PC-3 (cell line): Measurements from ENCODE around the gene MAP2. TPM values are rescaled to one million over a fixed set of nuclear protein-coding genes. Genes with fewer than 3 reads are reported as not detected.

ENCODE experiments used
- ATAC-seq: fragments of 200-7000 bp; cut with Tn5 transposase; 2 replicates; pipeline ENCODE4 v1.9.1; 2020; ENCODE audit warnings: mild to moderate bottlenecking, moderate library complexity
- BruUV-seq: library from RNA; stranded (reverse); fragments of 400-500 nt; replicated peaks from 2 replicates; lab custom pipeline; 2021; lab: Mats Ljungman, UMichigan
- CTCF ChIA-PET: fragments of 300-600 bp; sonication (Branson Sonifier 250); formaldehyde crosslinking; loops from one replicate; lab custom pipeline; 2022; ENCODE audit warnings: antibody characterized with exemption; lab: Charles Lee
- POLR2A ChIA-PET: fragments of 300-600 bp; sonication (Branson Sonifier 250); formaldehyde crosslinking; loops from one replicate; lab custom pipeline; 2022; ENCODE audit warnings: antibody characterized with exemption; ENCODE audit not compliant: unreplicated experiment; lab: Charles Lee
- DNase-seq: peaks from one replicate; pipeline ENCODE4 v3.0.0-alpha.2; 2015
- H2AFZ ChIP-seq: fragments of 300-600 bp; sonication (generic); 2 replicates; pipeline ENCODE4 v1.6.0; 2016; ENCODE audit warnings: antibody characterized with exemption, low read length
- H3F3A ChIP-seq: fragments of 300-600 bp; sonication (generic); one replicate; pipeline ENCODE4 v1.6.0; 2017; ENCODE audit warnings: antibody characterized with exemption, low read length, control low read depth, mild to moderate bottlenecking; ENCODE audit not compliant: unreplicated experiment
- H3K27ac ChIP-seq: fragments of 300-600 bp; sonication (generic); 2 replicates; pipeline ENCODE4 v1.5.1; 2016; ENCODE audit warnings: mild to moderate bottlenecking, low read length
- H3K27me3 ChIP-seq: fragments of 300-600 bp; sonication (generic); 2 replicates; pipeline ENCODE4 v1.6.1; 2016; ENCODE audit warnings: low read length, mixed read lengths
- H3K36me3 ChIP-seq: fragments of 300-600 bp; sonication (generic); 2 replicates; pipeline ENCODE4 v1.6.1; 2016; ENCODE audit warnings: low read depth, mixed run types, low read length, mixed read lengths
- H3K4me1 ChIP-seq: fragments of 300-600 bp; sonication (generic); 2 replicates; pipeline ENCODE4 v1.5.1; 2016; ENCODE audit warnings: low read length; ENCODE audit not compliant: insufficient read depth
- H3K4me2 ChIP-seq: fragments of 300-600 bp; sonication (generic); 2 replicates; pipeline ENCODE4 v1.6.0; 2016; ENCODE audit warnings: low read length
- H3K4me3 ChIP-seq: fragments of 300-600 bp; sonication (generic); 2 replicates; pipeline ENCODE4 v1.5.1; 2016; ENCODE audit warnings: mild to moderate bottlenecking, low read length, mixed read lengths
- H3K79me2 ChIP-seq: fragments of 300-600 bp; sonication (generic); 2 replicates; pipeline ENCODE4 v1.6.1; 2017; ENCODE audit warnings: low read length, mixed read lengths
- H3K9ac ChIP-seq: fragments of 300-600 bp; sonication (generic); 2 replicates; pipeline ENCODE4 v1.6.0; 2016; ENCODE audit warnings: mild to moderate bottlenecking, low read length
- H3K9me2 ChIP-seq: fragments of 300-600 bp; sonication (generic); replicated peaks from 2 replicates; pipeline ENCODE4 v1.6.1; 2016; ENCODE audit warnings: mixed run types, low read length, mixed read lengths
- H3K9me3 ChIP-seq: fragments of 300-600 bp; sonication (generic); 2 replicates; pipeline ENCODE4 v1.6.1; 2016; ENCODE audit warnings: low read length, mixed read lengths
- H4K20me1 ChIP-seq: fragments of 300-600 bp; sonication (generic); 2 replicates; pipeline ENCODE4 v1.6.1; 2016; ENCODE audit warnings: low read length, mixed read lengths
- EZH2 ChIP-seq: fragments of 300-600 bp; sonication (generic); IDR thresholded peaks from one replicate; pipeline ENCODE4 v1.6.1; 2017; ENCODE audit warnings: antibody characterized with exemption, mild to moderate bottlenecking, low read length; ENCODE audit not compliant: unreplicated experiment
- EZH2phosphoT487 ChIP-seq: fragments of 300-600 bp; sonication (generic); IDR thresholded peaks from 2 replicates; pipeline ENCODE4 v1.6.1; 2018; ENCODE audit warnings: mild to moderate bottlenecking, antibody characterized with exemption, low read length, borderline replicate concordance
- intact Hi-C: fragments of 100-400 bp; cut with micrococcal nuclease; formaldehyde crosslinking; loops from 2 replicates; pipeline ENCODE4 v1.9.0; 2023
- total RNA-seq: library from RNA; depleted of rRNA; stranded (reverse); fragments of >200 nt; gene quantifications from 2 replicates; pipeline ENCODE4 v1.2.3, GENCODE V29; 2014
- TF ChIP-seq, protein P1 (sequence below): fragments of 300-600 bp; sonication (generic); conservative IDR thresholded peaks from 2 replicates; pipeline ENCODE4 v1.5.1; 2017; ENCODE audit warnings: antibody characterized with exemption, low read depth, mild to moderate bottlenecking, low read length

The MAP2 gene
- total RNA-seq, 1 experiment from 2014 or later = 2.1 TPM

DNA sequence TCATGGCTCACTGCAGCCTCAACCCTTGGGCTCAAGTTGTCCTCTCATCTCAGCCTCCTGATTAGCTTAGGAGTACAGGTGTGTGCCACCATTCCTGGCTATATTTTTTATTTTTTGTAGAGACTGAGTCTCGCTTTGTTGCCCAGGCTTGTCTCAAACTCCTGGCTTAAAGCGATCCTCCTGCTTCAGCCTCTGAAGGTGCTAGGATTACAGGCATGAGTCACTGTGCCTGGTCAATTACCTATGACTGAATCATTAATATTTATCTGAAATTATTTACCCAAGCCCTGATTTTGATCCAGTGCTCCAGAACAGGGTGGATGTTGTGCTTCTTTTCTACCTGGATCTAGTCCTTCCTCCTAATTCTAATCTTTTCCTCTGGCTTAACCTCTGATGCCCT is 87.8 kb downstream of the MAP2 start:
- Histone ChIP-seq H3K9ac (no peak overlapping the region), H3K27ac (no peak overlapping the region), H3K36me3 (no peaks in the 10 kb centered on the region), H3K4me2 (no peak overlapping the region), H3K9me3 (no peaks in the 10 kb centered on the region), H3K4me1 (peaks cover 6% of the 10 kb centered on the region; the same call in 1 of the 2 replicates), H3F3A (no peaks in the 10 kb centered on the region), H3K9me2 (no peaks in the 10 kb centered on the region), H3K27me3 (no peaks in the 10 kb centered on the region), H2AFZ (no peak overlapping the region), H3K4me3 (no peak overlapping the region), H3K79me2 (no peaks in the 10 kb centered on the region), H4K20me1 (no peaks in the 10 kb centered on the region)
- ChIA-PET CTCF (no interaction called here), POLR2A (no interaction called here)
- TF ChIP-seq EZH2 (no peak), EZH2phosphoT487 (no peak)
- TF ChIP-seq, protein P1, sequence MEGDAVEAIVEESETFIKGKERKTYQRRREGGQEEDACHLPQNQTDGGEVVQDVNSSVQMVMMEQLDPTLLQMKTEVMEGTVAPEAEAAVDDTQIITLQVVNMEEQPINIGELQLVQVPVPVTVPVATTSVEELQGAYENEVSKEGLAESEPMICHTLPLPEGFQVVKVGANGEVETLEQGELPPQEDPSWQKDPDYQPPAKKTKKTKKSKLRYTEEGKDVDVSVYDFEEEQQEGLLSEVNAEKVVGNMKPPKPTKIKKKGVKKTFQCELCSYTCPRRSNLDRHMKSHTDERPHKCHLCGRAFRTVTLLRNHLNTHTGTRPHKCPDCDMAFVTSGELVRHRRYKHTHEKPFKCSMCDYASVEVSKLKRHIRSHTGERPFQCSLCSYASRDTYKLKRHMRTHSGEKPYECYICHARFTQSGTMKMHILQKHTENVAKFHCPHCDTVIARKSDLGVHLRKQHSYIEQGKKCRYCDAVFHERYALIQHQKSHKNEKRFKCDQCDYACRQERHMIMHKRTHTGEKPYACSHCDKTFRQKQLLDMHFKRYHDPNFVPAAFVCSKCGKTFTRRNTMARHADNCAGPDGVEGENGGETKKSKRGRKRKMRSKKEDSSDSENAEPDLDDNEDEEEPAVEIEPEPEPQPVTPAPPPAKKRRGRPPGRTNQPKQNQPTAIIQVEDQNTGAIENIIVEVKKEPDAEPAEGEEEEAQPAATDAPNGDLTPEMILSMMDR = no peak
- ATAC-seq (no peak; the same call in 1 of the 2 replicates), DNase-seq (peak; percentile 28)
- BruUV-seq = no TSS peak
- intact Hi-C loops = no loop called here

DNA sequence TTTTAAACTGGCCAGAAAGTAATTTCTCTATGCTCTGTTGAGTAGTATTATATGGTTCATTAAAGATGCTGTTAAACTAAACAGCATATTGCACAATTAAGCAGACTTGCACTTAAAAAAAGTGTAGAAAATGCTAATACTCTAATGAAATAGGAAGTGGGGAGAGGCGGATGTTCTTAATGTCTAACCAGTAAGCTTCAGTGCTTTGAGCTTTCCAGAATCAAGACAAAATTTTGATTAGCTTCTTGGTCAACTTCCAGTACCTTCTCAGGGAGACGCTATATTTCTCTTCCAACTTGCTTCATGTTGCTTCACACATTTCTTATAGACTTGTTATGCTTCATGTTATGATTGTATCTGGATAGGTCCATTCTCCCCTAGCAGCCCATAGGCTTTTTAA is 89.1 kb downstream of the MAP2 start:
- Histone ChIP-seq H3K4me3 (no peak overlapping the region), H3K9ac (no peak overlapping the region), H3K9me3 (no peaks in the 10 kb centered on the region), H3K27ac (no peak overlapping the region), H3K27me3 (no peaks in the 10 kb centered on the region), H2AFZ (no peak overlapping the region), H3F3A (no peaks in the 10 kb centered on the region), H3K4me1 (peaks cover 6% of the 10 kb centered on the region; the same call in 1 of the 2 replicates), H3K79me2 (no peaks in the 10 kb centered on the region), H3K36me3 (no peaks in the 10 kb centered on the region), H4K20me1 (no peaks in the 10 kb centered on the region), H3K4me2 (no peak overlapping the region), H3K9me2 (0 out of 2 replicates have a peak, but pooled peaks cover 3% of the 10 kb centered on the region)
- DNase-seq (no peak), ATAC-seq (no peak)
- ChIA-PET CTCF (no interaction called here), POLR2A (no interaction called here)
- no peak for TF ChIP-seq EZH2
- TF ChIP-seq, protein P1 = no peak
- no peak for TF ChIP-seq EZH2phosphoT487
- BruUV-seq = no TSS peak
- intact Hi-C loops = no loop called here

DNA sequence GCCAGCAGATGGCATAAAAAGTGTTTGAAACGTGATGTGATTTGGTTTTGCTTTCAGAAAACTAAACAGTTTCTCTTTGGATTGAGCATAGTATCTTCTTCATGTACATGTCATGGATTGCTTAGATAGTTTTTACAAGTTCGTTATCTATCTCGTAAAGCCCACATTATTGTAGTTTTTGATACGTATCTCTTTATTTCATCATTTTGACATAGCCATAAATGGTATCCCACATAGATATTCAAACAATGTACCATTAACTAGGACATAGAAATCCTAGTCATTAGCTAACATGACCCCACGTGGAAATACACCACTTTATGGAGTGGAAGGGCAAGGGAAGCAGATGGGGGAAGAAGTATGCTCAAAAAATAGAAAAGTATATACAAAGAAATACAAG is 93.6 kb downstream of the MAP2 start:
- H3K79me2 ChIP-seq = no peaks in the 10 kb centered on the region
- no peaks in the 10 kb centered on the region for H3F3A ChIP-seq
- ChIA-PET CTCF (no interaction called here), POLR2A (no interaction called here)
- no TSS peak for BruUV-seq
- no peaks in the 10 kb centered on the region for H3K27me3 ChIP-seq
- no peaks in the 10 kb centered on the region for H3K4me1 ChIP-seq
- TF ChIP-seq EZH2phosphoT487 = no peak
- TF ChIP-seq EZH2 = no peak
- TF ChIP-seq, protein P1 = no peak
- no peaks in the 10 kb centered on the region for H3K36me3 ChIP-seq
- H3K4me2 ChIP-seq = no peak overlapping the region
- H3K27ac ChIP-seq = no peak overlapping the region
- H2AFZ ChIP-seq = no peak overlapping the region
- no peak overlapping the region for H3K9ac ChIP-seq
- intact Hi-C loops = no loop called here
- no peak for ATAC-seq
- 0 out of 2 replicates have a peak, but pooled peaks cover 3% of the 10 kb centered on the region for H3K9me2 ChIP-seq
- H3K4me3 ChIP-seq = no peak overlapping the region
- no peaks in the 10 kb centered on the region for H3K9me3 ChIP-seq
- DNase-seq = no peak
- no peaks in the 10 kb centered on the region for H4K20me1 ChIP-seq
